Umbilical cord (tissue), 2 donors: ENCODE measurements around the gene TAC1. TPM values are rescaled to one million over a fixed set of nuclear protein-coding genes. Genes with fewer than 3 reads are reported as not detected.
"Not testable (repeated sequence)": the region's sequence is repeated elsewhere in the genome, so short reads cannot be mapped to it uniquely, and the experiment has no call there.

ENCODE experiments used
- DNase-seq: peaks from one replicate; pipeline ENCODE4 v3.0.0-alpha.2; 2015; ENCODE audit warnings: low spot score
- total RNA-seq: library from RNA; depleted of rRNA; stranded (reverse); fragments of >200 nt; gene quantifications from one replicate; pipeline ENCODE4 v1.2.3, GENCODE V29; 2014; ENCODE audit warnings: low replicate concordance; ENCODE audit not compliant: insufficient read depth

Gene TAC1
- total RNA-seq: 4.6 TPM

GRCh38 chr7:97731736-97732564 lies at the start of gene TAC1:
Gene TAC1 (plus strand): TSS chr7:97732086. CDS start chr7:97732613, 527 bp downstream.
- DNase-seq: no peak

- no peak for DNase-seq
Measured at GRCh38 chr7:97685952-97686351, 45.9 kb upstream of the TAC1 start.

- no peak for DNase-seq
Measured at GRCh38 chr7:97693586-97693985, 38.3 kb upstream of the TAC1 start.

- DNase-seq: no peak
Measured at GRCh38 chr7:97694355-97694754, 37.5 kb upstream of the TAC1 start.

GRCh38 chr7:97697396-97697795 lies 34.5 kb upstream of the TAC1 start:
- DNase-seq: no peak

GRCh38 chr7:97722386-97722785 lies 9.5 kb upstream of the TAC1 start:
- DNase-seq: no peak

- no peak for DNase-seq
Measured at GRCh38 chr7:97732565-97733275, 834 bp downstream of the TAC1 start.

- no peak for DNase-seq
Measured at GRCh38 chr7:97733276-97734161, 1.6 kb downstream of the TAC1 start.

GRCh38 chr7:97734255-97734654 lies 2.4 kb downstream of the TAC1 start:
- DNase-seq: no peak

- no peak for DNase-seq
Measured at GRCh38 chr7:97735075-97735474, 3.2 kb downstream of the TAC1 start.

GRCh38 chr7:97748482-97748881 lies 16.6 kb downstream of the TAC1 start:
- DNase-seq: no peak

- no peak for DNase-seq
Measured at GRCh38 chr7:97751566-97751965, 19.7 kb downstream of the TAC1 start.

GRCh38 chr7:97752215-97752614 lies 20.3 kb downstream of the TAC1 start:
- no peak for DNase-seq

- no peak for DNase-seq
Measured at GRCh38 chr7:97757824-97758223, 25.9 kb downstream of the TAC1 start.

GRCh38 chr7:97770850-97771249 lies 39.0 kb downstream of the TAC1 start:
- DNase-seq: no peak

GRCh38 chr7:97771576-97771975 lies 39.7 kb downstream of the TAC1 start:
- DNase-seq: no peak

GRCh38 chr7:97772045-97772901 lies 40.4 kb downstream of the TAC1 start:
- no peak for DNase-seq

- not testable (repeated sequence) for DNase-seq
Measured at GRCh38 chr7:97786398-97786797, 54.5 kb downstream of the TAC1 start.
